TTC549 (cell line): Measurements from ENCODE around the gene TCAF1.
"Not testable (repeated sequence)": the region's sequence is repeated elsewhere in the genome, so short reads cannot be mapped to it uniquely, and the experiment has no call there.

Experiments used
- FAIRE-seq: peaks from 2 replicates; lab custom pipeline; 2012; peaks lifted over from hg19 to GRCh38; lab: Jason Lieb, UNC

TCAF1 gene

GRCh38 chr7:143902332-143902899, 440 bp upstream of the TCAF1 start:
- FAIRE-seq: no peak

GRCh38 chr7:143901332-143901667, 676 bp downstream of the TCAF1 start:
- no peak for FAIRE-seq

DNA sequence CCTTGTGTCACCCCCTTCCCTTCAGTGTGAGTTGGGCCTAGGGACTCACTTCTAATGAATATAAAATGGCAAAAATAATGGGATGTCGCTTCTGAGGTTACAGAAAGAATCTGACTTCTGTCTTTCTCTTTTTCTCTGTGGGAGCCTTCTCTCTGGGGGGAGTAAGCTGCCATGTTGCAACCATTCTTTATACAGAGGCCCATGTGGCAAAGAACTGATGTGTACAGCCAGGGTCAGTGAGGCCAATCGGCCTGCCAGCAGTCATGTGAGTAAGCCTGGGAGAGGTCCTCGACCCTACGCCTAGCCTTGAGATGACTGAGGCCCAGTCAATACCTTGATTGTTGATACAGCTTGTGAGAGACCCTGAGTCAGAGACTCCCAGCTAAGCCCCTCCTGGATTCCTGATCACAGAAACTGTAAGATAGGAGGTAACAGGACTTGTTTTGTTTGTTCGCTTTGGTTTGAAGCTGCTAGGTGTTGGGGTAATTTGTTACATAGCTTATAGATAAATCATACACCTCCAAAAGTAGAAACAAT, 1.7 kb downstream of the TCAF1 start:
- no peak for FAIRE-seq

DNA sequence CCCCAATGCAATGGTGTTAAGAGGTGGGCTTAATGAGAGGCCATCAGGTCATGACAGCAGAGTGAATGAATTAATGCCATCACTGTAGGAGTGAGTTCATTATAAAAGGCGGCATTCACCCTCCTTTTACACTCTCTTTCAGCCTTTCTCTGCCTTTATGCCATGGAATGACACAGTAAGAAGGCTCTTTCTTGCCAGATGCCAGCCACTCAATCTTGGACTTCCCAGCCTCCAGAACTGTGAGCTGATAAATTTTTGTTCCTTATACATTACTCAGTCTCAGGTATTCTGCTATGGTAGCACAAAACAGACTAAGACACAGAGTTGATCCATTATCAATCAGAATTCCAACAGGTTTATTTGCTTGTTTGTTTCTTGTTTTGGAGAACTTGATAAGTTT, 3.2 kb downstream of the TCAF1 start:
- FAIRE-seq: no peak

DNA sequence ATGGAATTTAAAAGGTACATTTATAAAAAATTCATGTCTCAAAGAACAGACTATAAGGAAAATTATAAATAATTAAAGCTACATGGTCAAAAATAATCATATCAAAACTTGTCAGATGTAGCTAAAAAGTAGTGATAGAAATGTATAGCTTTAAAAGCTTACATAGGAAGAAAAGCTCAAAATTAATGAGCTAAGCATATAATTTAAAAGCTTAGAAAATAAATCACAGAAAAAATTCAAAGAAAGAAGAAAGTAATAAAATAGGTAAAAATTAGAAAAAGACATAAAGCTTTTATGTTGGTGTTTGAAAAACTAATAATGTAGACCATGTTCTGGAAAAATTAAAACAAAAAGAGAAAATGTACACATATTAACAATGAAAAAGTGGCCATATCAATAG, 5.3 kb downstream of the TCAF1 start:
- peak; percentile 40 for FAIRE-seq

GRCh38 chr7:143892527-143893300, 9.3 kb downstream of the TCAF1 start:
- FAIRE-seq: no peak

- FAIRE-seq: no peak
Observed at GRCh38 chr7:143891457-143891856, 10.5 kb downstream of the TCAF1 start.

DNA sequence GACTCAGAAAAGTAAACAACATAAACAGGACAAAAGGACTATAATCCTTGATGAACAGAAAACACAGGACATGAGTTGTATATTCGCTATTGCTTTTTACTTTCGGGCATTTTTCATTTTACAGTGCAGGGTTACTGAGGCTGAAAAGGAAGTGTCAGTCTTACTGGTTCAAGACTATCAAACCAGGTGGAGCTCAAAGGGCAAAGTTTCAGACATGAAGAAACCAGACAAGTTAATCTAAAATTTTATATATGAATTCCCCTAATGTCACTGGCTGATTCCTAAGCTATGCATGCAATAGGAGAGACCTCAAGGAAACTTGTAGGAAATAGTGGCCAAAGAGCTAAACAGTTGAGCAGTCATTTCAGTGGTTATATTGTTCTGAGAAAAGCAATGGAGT, 11.4 kb downstream of the TCAF1 start:
- FAIRE-seq: no peak

DNA sequence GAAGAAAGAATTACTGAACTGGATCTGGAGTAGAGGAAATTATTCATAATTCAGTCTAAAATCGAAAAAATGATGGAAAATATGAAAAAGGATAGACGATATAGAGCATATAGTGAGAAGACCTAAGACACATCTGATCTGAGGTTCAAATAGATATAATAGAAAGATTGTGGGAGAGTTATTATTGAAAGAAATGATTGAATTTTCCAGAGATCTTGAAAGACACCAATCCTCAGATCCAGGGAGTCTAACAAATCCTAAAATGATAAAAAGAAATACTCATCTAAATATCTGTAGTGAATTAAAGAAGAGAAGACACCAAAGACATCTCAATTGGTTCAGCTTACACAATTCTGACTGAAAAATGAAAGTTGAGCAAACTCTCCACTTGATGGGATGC, 12.9 kb downstream of the TCAF1 start:
- FAIRE-seq: no peak

- no peak for FAIRE-seq
Observed at GRCh38 chr7:143886826-143887477, 15.0 kb downstream of the TCAF1 start.

DNA sequence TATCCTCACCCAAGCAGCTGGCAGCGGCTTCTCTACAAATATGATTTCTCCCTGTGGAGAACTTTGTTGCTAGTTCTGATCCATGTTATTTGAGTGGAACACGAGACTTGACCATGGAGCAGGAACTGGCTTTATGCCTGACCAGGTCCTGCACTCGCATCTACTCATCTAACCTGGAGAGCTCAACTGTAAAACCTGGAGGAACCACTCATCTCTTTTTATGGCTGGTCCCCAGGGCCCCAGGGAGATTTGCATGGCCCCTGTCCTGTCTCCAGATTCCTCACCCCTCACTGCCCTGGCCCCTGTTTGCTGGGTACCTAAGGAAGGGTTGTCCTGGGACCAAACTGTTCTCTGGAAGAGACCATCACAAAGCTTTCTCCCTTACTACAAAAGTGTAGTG, 16.0 kb downstream of the TCAF1 start:
- no peak for FAIRE-seq

DNA sequence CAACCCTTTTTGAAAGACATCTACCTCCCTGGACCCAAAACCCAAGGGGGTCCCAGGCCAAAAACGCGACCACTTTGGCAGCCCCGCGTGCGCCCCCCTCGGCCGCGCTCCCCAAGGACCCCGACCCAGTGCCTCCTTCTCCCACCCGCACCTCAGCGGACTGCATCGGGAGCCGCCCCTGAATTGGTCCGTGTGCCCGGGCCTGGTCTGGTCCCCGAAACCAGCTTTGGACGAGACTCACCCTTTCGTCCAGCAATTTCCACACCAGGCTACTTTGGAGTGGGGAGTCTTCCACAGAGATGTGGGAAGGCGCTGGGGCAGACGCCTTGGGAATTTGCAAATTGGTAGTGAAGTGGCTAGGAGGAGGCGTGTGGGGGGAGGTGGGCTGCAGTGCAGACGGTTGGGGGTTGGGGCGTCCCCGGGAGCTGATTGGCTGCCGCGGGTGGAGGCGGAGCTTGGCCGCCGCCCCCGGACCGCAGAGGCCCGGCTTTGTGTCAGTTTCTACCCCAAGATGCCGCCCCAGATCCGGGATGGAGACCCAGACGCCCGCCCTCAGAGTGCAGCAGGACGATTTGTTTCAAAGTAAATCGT, 16.9 kb downstream of the TCAF1 start:
- no peak for FAIRE-seq

DNA sequence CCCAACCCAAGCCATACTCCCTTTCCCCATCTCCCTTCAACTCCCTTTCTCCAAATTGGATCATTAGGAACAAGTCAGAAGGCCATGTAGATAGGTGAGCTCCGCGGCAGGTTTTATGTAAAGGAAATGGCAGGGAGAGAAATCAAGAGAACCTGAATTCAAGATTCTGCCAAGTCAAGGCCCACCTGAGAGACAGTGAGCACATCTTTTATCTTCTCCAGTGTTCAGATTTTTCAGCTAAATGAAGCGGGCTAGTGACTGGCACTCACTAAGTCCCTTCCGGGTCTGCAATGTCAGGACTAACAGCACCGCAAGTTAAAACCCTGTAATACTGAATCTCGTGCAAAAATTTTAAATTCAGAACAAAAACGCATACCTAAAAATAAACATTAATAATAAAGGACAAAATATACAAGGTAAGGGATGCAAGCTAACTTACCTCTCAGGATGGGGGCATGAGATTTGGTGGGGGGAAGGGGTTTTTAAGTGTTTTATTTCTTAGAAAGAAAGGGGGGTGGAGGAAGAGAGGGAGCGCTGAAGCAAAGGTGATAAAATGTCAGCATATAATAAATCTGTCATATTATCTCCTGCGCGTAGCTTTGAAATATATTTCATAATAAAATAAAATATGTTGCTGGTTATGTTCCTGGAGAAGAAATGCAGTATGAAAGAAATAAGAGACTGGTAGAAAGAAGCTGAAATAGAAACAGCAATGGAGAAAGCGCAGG, 17.6 kb downstream of the TCAF1 start:
- no peak for FAIRE-seq

- no peak for FAIRE-seq
Observed at GRCh38 chr7:143882604-143883078, 19.3 kb downstream of the TCAF1 start.

GRCh38 chr7:143882020-143882603, 19.9 kb downstream of the TCAF1 start:
- no peak for FAIRE-seq

GRCh38 chr7:143878884-143879283, 23.1 kb downstream of the TCAF1 start:
- no peak for FAIRE-seq

DNA sequence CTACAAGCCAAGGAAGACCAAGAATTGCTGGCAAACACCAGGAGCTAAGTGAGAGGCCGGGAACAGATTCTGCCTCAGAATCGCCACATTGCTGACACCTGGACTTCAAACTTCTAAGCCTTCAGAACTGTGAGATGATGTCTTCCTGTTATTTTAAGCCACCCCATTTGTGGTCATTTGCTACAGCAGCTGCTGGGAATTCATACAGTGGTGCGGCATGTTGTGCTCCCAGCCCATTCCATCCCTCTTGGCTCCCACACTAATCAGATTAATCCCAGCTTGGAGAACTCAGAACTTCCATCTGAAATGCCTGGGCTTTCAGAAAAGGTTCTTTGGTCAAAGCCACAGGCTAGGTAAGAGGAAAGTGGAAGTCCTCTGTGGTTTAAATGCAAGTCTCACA, 24.9 kb downstream of the TCAF1 start:
- FAIRE-seq: no peak

- no peak for FAIRE-seq
Observed at GRCh38 chr7:143876218-143876617, 25.8 kb downstream of the TCAF1 start.

DNA sequence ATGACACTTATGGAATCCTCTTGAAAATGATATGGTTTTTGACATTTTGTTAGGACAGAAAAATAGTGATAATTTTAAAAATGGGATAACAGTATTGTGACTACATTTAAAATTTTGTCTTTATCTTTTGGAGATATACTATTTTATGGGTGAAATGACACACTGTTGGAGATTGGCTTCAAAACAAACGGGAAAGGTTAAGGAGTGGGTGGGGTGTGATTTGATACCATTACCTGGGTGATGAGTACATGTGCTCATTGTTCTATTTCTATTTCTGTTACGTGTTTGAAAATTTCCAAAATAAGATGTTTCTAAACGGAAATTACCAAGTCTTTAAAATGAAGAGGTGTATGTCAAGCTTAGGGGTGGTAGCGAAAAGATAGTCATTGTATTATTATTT, 28.7 kb downstream of the TCAF1 start:
- FAIRE-seq: not testable (repeated sequence)

- not testable (repeated sequence) for FAIRE-seq
Observed at GRCh38 chr7:143871534-143871933, 30.4 kb downstream of the TCAF1 start.

- FAIRE-seq: not testable (repeated sequence)
Observed at GRCh38 chr7:143857994-143858393, 44.0 kb downstream of the TCAF1 start.

DNA sequence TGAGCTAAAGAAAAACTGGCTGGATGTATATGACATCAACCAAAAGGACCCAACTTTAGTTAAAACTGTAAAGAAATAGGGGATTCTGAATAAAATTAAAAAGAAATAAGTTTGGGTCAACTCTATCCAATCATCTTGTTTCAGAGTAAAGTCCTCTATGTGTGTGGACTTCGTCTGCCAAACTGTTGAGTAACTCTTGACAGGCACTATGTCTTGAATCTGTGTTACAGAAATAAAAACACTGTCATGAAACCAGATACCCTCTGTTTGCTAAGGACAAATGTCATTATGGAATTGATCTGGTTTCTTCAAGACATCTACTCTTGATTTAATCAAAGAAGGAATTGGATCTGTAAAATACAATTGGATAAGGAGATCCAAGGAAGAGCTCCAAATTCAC, 46.5 kb downstream of the TCAF1 start:
- FAIRE-seq: not testable (repeated sequence)
